ENCODE measurements around the gene TMC4.

DNA sequence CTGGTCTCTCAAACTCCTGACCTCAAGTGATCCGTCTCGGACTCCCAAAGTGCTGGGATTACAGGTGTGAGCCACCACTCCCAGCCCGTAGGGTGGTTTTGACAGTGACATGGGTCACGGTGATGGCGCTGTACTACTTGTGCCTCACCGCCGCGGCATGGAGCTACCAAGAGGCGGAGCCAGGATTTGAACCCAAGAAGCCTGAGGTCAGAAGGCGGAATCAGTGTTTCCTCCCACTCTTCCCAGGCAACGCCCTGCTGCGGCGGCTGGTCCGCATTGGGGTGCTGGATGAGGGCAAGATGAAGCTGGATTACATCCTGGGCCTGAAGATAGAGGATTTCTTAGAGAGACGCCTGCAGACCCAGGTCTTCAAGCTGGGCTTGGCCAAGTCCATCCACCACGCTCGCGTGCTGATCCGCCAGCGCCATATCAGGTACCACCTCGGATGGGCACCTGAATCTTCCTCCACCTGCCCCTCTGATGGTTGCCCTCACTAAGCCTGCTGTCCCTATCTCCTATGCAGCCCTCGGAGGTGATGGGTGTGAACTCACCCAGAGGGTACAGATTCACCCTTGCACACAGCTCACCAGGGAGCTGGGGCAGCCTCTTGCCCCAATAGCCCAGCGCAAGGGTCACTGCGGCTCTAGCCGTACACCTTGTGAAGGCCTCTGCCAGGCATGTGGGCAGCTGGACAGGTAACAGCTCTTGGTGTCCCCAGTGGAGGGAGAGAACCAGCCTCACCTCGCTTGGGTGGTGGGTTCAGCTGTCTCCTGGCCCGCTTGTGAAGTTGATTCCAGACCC, 33.3 kb upstream of the TMC4 start:
- TF ChIP-seq, protein P1, sequence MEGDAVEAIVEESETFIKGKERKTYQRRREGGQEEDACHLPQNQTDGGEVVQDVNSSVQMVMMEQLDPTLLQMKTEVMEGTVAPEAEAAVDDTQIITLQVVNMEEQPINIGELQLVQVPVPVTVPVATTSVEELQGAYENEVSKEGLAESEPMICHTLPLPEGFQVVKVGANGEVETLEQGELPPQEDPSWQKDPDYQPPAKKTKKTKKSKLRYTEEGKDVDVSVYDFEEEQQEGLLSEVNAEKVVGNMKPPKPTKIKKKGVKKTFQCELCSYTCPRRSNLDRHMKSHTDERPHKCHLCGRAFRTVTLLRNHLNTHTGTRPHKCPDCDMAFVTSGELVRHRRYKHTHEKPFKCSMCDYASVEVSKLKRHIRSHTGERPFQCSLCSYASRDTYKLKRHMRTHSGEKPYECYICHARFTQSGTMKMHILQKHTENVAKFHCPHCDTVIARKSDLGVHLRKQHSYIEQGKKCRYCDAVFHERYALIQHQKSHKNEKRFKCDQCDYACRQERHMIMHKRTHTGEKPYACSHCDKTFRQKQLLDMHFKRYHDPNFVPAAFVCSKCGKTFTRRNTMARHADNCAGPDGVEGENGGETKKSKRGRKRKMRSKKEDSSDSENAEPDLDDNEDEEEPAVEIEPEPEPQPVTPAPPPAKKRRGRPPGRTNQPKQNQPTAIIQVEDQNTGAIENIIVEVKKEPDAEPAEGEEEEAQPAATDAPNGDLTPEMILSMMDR (conservative IDR thresholded peaks at IDR 0.05), result no peak
- no peak for TF ChIP-seq EZH2 (IDR thresholded peaks at IDR 0.05; ENCODE audit: low read depth)

All from PC-9 (cell line).